ENCODE results near the gene NCAM1. TPM values are rescaled to one million over a fixed set of nuclear protein-coding genes. Genes with fewer than 3 reads are reported as not detected.

Gene NCAM1
- total and polyA plus RNA-seq, 2 donors from 2014 or later: 1.7 to 3.0 TPM

- Histone ChIP-seq H3K4me1 (ENCODE audit: control insufficient read depth in 2 of 3, insufficient read depth in 2 of 3, low read depth in 1 of 3, low read length in 3 of 3) (no peaks in the 10 kb centered on the region), H3K27ac (ENCODE audit: low read depth in 2 of 2, low read length in 2 of 2) (no peak overlapping the region), H3K27me3 (ENCODE audit: control insufficient read depth, insufficient read depth, low read length) (no peaks in the 10 kb centered on the region), H3K9me3 (ENCODE audit: control insufficient read depth in 2 of 3, insufficient read depth in 1 of 3, low read length in 3 of 3) (no peaks in the 10 kb centered on the region), H3K4me3 (ENCODE audit: low read length in 3 of 3) (no peak overlapping the region), H3K9ac (ENCODE audit: low read length in 3 of 3) (no peak overlapping the region), H3K36me3 (ENCODE audit: control insufficient read depth in 2 of 3, insufficient read depth in 3 of 3, low read length in 3 of 3) (no peaks in the 10 kb centered on the region)
- no peak for TF ChIP-seq CTCF (IDR thresholded peaks at IDR 0.05; ENCODE audit: borderline replicate concordance, extremely low read depth, insufficient read depth)
- intact Hi-C loops (cut with DNase I): no loop called here
- FAIRE-seq (no peak), DNase-seq (no peak)
Observed at GRCh38 chr11:113159988-113160807, 199.0 kb downstream of the NCAM1 start.

GRCh38 chr11:113160808-113161124, 199.5 kb downstream of the NCAM1 start:
- DNase-seq (peak in 3 of 5 donors; percentile 27 to 70 (median 68)), FAIRE-seq (no peak)
- Histone ChIP-seq H3K36me3 (ENCODE audit: control insufficient read depth in 2 of 3, insufficient read depth in 3 of 3, low read length in 3 of 3) (no peaks in the 10 kb centered on the region), H3K27me3 (ENCODE audit: control insufficient read depth, insufficient read depth, low read length) (no peaks in the 10 kb centered on the region), H3K4me1 (ENCODE audit: control insufficient read depth in 2 of 3, insufficient read depth in 2 of 3, low read depth in 1 of 3, low read length in 3 of 3) (no peaks in the 10 kb centered on the region), H3K4me3 (ENCODE audit: low read length in 3 of 3) (no peak overlapping the region), H3K9ac (ENCODE audit: low read length in 3 of 3) (no peak overlapping the region), H3K27ac (ENCODE audit: low read depth in 2 of 2, low read length in 2 of 2) (no peak overlapping the region), H3K9me3 (ENCODE audit: control insufficient read depth in 2 of 3, insufficient read depth in 1 of 3, low read length in 3 of 3) (no peaks in the 10 kb centered on the region)
- intact Hi-C loops (cut with DNase I): no loop called here
- TF ChIP-seq CTCF (IDR thresholded peaks at IDR 0.05; ENCODE audit: borderline replicate concordance, extremely low read depth, insufficient read depth): no peak

GRCh38 chr11:113161711-113162591, 200.7 kb downstream of the NCAM1 start:
- H3K27me3 ChIP-seq (ENCODE audit: control insufficient read depth, insufficient read depth, low read length): no peaks in the 10 kb centered on the region
- intact Hi-C loops (cut with DNase I): no loop called here
- no peaks in the 10 kb centered on the region for H3K36me3 ChIP-seq (ENCODE audit: control insufficient read depth in 2 of 3, insufficient read depth in 3 of 3, low read length in 3 of 3)
- H3K9ac ChIP-seq (ENCODE audit: low read length in 3 of 3): no peak overlapping the region
- no peaks in the 10 kb centered on the region for H3K4me1 ChIP-seq (ENCODE audit: control insufficient read depth in 2 of 3, insufficient read depth in 2 of 3, low read depth in 1 of 3, low read length in 3 of 3)
- no peak overlapping the region for H3K4me3 ChIP-seq (ENCODE audit: low read length in 3 of 3)
- no peak for TF ChIP-seq CTCF (IDR thresholded peaks at IDR 0.05; ENCODE audit: borderline replicate concordance, extremely low read depth, insufficient read depth)
- no peak overlapping the region for H3K27ac ChIP-seq (ENCODE audit: low read depth in 2 of 2, low read length in 2 of 2)
- FAIRE-seq (no peak), DNase-seq (no peak)
- no peaks in the 10 kb centered on the region for H3K9me3 ChIP-seq (ENCODE audit: control insufficient read depth in 2 of 3, insufficient read depth in 1 of 3, low read length in 3 of 3)
